Pulmonary artery endothelial cell (primary cell): ENCODE data around the gene GGCX. TPM values are rescaled to one million over a fixed set of nuclear protein-coding genes. Genes with fewer than 3 reads are reported as not detected.
"Not testable (repeated sequence)": the region's sequence is repeated elsewhere in the genome, so short reads cannot be mapped to it uniquely, and the experiment has no call there.

Source experiments
- DNase-seq: peaks from one replicate; pipeline ENCODE4 v3.0.0-alpha.2; 2011; ENCODE audit warnings: low read depth, low spot score
- total RNA-seq: library from RNA; depleted of rRNA; stranded (reverse); fragments of >200 nt; gene quantifications from 2 replicates; pipeline ENCODE4 v1.2.3, GENCODE V29; 2014

GGCX gene
- total RNA-seq = 39.1 and 68.9 TPM in 2 replicates

DNA sequence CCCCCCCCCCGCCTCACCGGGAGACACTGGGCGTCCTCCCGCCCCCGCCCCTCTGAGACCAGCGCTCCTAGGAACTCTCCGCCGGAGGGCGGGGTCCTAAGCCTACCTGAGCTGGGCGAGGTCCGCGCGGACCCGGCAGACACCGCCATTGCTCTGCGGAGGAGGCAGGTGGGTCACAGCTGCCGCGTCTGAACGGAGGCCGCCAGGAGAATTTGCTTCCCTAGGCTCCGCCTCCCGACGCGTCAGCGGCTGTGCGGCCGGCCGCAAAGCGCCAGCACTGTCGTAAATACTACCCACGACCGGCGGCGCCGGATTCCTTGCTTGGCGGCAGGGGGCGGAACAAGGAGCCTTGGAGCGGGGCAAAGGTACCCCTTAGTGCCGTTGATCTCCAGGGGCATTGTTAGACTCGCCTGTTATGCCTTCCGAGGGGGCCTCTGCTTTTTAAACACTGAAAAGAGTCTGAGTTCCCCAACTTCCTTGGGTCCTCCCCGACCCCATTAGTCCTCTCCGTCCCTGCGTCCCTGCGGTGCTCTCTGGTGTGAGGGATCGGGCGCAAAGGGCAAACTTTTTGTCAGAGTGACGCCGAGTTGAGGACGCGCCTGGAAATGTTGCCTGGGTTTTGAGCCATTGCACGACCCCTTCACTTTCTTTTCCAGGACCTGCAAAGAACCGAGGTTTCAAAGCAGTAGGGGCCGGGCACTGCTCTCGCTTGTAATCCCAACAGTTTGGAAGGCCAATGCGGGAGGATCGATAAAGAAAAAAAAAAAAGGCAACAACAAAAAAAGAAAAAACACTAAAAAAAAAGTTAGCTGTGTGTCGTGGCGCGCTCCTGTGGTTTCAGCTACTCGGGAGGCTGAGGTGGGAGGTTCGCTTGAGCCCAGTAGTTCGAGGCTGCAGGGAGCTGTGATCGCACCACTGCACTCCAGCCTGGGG is at the start of gene GGCX:
Gene GGCX (minus strand): TSS at position 214 of the 933 bp plus-strand sequence. CDS start 65 bp downstream, at position 149.
- DNase-seq = peak; percentile 76

DNA sequence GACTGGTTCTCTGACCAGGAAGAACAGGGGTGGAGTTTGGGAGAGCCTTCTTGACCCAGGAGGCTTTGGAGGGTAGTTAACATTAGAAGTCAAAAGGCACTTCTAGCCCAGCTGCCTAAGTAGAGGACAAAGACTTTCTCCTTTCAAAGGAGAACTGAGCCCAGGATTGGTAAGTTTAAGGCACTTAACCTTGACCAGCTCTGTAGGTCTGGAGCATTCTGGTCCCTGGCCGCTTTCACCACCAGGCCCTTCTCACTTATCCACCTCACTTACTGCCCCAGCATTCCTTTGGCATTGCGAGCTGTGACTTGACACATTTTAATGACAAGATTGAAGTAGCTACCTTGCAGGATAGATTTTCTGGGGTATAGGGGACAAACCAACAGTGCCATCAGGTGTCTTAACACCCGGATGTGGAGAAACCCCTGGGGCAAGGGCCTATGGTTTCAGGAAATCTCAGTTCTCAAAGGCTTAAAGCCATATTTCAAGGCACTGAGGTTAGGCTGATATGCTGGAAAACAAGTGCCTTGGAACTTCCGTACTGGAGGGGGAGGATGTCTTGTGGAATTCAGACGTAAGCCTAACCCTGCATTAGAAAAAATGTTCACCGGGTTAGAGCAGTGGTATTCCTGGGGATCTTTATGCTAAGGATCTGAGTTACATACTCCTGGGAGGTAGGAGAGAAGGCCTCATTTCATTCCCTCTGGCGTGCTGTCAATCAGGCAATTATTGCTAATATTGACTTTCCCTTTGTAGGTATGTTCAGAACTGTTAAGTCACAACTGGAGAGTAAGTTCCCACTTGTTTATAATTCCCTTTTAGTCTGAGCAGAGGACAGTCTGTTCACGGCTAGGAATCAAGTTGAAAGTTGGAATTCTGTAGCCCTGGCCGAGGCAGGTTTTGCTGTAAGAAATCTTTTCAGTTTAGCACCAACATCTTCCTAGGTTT is 46.2 kb upstream of the GGCX start:
- DNase-seq = no peak

DNA sequence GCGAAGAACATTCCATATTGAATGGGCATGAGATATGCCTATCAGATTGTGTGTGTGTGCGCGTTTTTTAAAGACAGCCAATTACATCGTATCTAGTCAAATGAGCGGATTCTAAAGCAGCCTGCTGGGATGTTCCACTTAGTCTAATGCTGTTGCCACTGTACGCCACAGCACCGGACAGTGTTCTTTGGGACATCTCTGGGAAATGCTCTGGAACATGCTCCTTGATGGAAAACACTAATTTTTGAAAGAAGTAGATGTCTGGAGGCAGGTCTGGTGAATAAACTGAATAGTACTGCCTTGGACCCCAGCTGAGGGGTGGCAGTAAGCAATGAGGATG is 44.8 kb upstream of the GGCX start:
- no peak for DNase-seq

DNA sequence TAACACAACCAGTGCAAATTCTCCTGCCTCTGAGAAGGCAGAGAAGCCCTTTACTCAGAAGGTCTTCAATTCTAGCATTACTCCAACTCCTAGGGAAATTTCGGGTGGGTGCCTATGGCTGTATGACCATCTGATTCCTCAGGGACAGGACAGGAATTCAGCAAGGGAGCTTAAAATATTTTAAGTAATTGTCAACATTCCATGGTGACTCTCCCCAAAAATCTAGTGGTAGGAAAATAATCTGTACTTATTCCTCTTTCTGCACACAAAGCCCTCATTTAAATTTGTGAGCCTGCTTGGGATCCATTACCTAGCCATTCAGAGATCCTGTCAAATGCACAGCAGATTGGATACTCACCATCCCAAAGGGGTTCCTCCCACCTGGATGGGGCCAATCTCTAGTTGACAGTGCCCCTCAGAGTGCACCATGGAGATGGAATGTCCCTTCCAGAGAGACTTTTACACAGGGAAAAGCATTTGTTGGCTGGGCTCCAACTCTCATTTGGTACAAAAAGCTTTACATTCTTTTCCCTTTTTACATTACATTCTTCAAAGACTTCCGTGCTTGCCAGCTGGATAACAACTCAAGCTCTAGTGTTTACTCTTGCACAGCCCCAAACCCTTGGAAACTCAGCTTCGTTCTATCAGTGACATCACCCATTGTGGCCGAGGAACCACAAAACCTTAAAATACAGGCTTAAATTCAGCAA is 44.3 kb upstream of the GGCX start:
- peak; percentile 67 for DNase-seq

DNA sequence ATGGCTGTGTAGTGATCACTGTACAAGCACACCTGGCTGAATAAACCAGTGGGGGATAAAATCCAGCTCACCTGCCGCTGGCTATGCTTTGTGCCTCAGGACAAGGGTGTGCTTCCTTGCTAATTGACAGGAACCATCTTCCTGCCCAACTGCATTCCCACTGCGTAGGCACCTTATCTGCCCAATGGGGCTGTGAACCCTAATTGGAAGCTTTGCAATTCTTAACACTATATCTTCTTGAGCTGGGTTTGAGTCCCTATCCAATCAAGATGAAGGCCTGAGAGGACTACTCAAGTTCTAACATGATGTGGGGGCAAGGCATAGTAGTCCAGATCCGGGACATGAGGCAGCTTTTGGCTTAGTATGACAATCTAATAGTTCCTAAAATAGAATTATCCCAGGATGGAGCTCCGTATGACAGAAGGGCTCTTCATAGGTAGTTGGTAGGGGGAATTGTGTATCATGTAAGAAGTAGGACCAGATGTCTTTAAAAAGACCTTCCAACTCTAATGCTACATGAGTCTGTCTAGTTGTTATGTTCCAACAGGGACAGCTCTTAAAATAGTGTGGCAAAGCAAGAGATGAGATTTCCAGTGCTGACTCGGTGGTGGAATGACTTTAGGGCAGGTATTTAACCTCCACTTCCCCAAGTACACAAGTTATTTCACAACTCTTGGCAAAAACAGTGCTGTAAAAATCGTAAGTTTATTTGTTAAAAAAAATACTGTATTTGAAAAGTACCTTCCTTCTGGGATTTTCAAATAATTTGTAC is 43.5 kb upstream of the GGCX start:
- no peak for DNase-seq

- not testable (repeated sequence) for DNase-seq
Observed at GRCh38 chr2:85604133-85604444, 42.8 kb upstream of the GGCX start.

DNA sequence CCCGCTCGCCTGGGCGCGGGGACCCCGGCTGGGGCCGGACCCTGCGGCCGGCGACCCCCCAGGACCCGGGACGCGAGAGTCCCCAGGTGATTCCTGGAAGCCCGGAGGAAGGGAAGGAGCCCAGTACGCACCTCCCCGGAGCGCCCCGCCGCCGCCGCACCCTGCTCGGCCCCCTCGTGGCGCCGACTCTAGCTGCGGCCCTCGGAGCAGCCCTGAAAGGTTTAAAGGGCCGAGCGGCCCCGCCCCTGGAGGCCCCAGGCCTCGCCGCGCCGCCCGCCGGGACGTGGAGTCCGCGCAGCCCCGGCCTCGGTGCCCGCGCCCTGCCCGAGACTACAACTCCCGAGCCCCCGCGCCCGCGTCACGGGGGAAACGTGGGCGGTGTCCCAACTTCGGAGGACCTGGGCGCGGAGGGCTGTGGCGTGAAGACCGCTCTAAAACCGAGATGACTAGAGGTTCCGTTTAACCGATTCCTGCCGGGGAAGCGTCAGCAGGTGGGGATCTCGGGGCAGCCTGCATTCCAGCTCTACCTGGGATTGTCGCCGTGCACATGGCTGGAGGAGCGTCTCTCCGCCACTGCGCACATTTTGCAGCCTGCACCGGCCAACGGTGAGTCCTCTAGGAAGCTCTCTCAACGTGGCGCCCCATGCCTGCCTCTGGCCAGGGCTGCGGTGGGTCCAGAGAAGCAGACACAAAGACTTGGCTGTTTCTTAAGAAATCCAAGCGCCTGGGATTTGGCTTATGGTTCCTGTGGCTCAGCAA is 41.4 kb upstream of the GGCX start, which contains the start of gene TMEM150A:
Gene TMEM150A (minus strand): TSS at position 223 of the 759 bp plus-strand sequence. CDS start 750 bp downstream, outside the sequence.
- DNase-seq = peak; percentile 60

DNA sequence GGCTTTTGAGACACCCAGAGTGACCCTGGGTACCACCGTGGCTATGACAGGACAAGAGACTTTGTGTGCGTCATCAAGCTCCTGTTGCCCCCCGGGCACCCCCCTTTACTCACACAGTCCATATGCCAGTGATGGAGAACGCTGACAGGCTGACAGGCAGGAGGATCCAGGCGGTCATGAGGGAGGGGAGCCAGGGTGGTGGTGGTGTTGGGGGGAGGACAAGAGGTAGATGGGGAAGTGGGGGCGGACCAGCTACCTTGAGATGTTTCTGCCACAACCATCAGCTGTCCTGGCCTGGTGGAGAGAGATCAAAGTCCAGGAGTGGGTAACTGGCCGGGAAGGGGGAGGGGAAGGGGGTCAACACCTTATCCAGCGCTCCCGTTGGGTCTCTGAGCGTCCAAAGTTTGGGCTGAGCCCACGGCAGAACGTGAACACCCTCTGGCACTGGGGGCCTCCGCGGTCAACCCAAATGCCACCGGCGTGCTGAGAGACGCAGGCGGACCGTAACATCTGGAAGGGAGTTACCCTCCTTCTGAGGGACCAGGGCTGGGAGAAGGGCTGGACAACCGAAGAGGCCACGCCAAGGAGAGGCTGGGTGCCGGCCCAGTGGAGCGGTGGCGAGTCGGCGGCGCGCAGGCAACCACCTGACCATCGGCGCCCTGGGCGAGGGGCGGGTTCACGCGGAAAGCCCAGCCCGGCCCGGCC is 40.6 kb upstream of the GGCX start:
- no peak for DNase-seq

DNA sequence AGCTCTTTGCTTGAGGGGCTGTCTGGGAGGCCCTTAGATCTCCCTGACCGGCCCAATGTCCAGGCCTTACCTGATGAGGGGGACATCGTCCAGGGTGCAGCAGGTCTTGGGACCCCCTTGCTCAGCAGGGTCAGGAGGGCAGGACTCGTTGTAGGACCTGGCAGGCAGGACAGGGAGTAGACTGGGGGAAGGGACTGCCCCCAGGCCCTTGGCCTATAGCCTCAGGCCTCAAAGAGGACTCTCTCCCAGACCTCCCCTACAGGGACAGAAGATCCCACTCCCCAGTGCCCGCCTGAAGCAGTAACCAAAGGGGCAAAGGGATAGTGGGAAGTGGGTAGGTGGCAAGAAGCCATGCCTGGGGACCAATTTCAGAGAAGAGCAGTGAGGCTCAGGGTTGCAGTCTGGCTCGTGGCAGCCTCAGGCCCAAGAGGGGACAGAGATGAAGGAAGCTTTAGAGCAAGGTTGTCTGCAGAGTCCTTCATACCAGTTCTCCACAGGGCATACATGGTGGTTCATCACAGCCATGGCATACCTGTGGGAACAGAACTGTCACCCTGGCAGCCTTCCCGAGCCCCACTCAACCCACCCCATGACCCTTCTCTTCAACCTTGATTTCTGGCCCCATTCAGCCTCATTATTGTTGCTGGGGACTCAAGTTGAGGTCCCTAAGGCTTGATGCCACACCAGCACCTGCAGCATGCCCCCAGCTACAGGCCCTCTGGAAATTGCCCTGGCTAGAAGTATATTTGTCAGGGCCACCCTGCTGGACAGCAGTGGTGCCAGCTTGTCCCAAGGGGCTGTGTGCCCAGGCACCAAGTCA is 39.9 kb upstream of the GGCX start:
- no peak for DNase-seq

DNA sequence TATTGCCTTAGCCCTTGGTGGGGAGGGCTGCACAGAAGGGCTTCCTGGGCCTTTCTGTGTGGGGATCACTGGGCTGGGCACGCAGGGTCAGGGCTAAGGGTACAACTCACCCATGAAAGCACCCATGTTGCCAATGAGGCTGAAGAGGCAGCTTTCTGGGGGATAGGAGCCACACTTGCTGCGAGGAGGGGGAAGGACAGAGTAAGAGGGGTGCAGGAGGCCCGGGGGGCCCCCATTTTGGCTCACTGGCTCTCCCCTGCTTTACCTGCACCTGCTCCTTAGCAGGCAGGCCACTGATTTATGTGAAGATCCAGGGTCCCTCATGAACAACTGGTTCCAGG is 38.9 kb upstream of the GGCX start:
- no peak for DNase-seq

DNA sequence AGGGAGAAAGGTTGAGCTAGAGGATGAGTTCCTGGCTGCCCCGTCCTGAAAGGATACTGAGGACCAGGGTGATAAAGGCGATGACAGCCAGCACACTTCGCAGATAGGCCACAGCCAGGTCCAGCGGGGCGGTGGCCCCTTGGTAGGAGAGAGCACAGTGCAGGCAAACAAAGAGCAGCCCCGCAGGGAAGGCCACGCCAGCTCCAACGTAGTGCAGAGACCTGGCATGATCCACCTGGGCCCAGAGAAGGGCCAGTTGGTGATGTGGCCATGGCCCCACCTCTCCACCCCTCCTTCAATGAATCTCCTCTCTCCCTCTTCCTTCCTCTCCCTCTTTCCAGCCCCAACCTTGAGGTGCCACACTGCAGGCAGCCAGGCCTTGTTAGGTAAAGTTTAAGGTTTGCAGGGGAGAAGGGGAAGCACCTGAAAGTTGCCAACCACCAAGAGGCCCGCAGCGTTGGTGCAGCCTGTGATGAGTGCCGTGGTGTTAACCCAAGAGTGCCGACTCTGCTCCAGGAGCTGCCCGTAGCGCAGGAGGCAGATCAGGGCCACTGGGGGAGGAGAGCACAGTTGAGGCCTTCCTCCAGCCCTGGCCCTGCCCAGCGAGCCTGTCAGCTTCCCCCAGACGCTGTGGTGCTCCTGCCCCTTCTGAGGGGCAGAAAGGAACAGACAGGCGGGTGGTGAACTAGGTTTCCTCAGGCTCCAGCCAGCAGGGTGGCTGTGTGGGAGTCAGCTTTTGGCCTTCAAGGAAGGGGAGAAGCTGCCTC is 38.4 kb upstream of the GGCX start:
- no peak for DNase-seq

GRCh38 chr2:85598594-85599340 is 37.5 kb upstream of the GGCX start:
- DNase-seq = no peak

- no peak for DNase-seq
Observed at GRCh38 chr2:85597241-85597640, 35.9 kb upstream of the GGCX start.

GRCh38 chr2:85596486-85597143 is 35.3 kb upstream of the GGCX start:
- DNase-seq = no peak

- no peak for DNase-seq
Observed at GRCh38 chr2:85596026-85596333, 34.7 kb upstream of the GGCX start.

GRCh38 chr2:85595301-85596025 is 34.2 kb upstream of the GGCX start, which contains the start of gene RNF181:
Gene RNF181 (plus strand): TSS chr2:85595745. CDS start chr2:85595764, 19 bp downstream.
- peak; percentile 96 for DNase-seq
